HEK293T (cell line): Measurements from ENCODE around the gene TEAD3.

Experiments used
- ARNT ChIP-seq: fragments of 450-650 bp; IDR thresholded peaks from 2 replicates; pipeline ENCODE4 v1.6.1; 2017; ENCODE audit warnings: mild to moderate bottlenecking
- BHLHE40 ChIP-seq: fragments of 450-650 bp; IDR thresholded peaks from 2 replicates; pipeline ENCODE4 v1.6.1; 2016; ENCODE audit warnings: mild to moderate bottlenecking, moderate library complexity, borderline replicate concordance
- CTBP1 ChIP-seq: fragments of 450-650 bp; IDR thresholded peaks from 2 replicates; pipeline ENCODE4 v1.6.1; 2016; ENCODE audit warnings: borderline replicate concordance
- ELF4 ChIP-seq: fragments of 450-650 bp; IDR thresholded peaks from 2 replicates; pipeline ENCODE4 v1.6.1; 2017; ENCODE audit warnings: antibody characterized with exemption
- FOXA1 ChIP-seq: fragments of 450-650 bp; IDR thresholded peaks from 2 replicates; pipeline ENCODE4 v1.6.1; 2016; ENCODE audit warnings: mild to moderate bottlenecking
- FOXK2 ChIP-seq: fragments of 450-650 bp; IDR thresholded peaks from 2 replicates; pipeline ENCODE4 v1.6.1; 2016; ENCODE audit warnings: mild to moderate bottlenecking
- NFRKB ChIP-seq: fragments of 450-650 bp; IDR thresholded peaks from 2 replicates; pipeline ENCODE4 v1.6.1; 2016; ENCODE audit warnings: mild to moderate bottlenecking, moderate library complexity
- SP1 ChIP-seq: fragments of 450-650 bp; IDR thresholded peaks from 2 replicates; pipeline ENCODE4 v1.6.1; 2017
- TARDBP ChIP-seq: fragments of 450-650 bp; IDR thresholded peaks from 2 replicates; pipeline ENCODE4 v1.6.1; 2016
- ZNF384 ChIP-seq: fragments of 450-650 bp; IDR thresholded peaks from 2 replicates; pipeline ENCODE4 v1.6.1; 2016

- TF ChIP-seq FOXK2 (no peak), FOXA1 (no peak), SP1 (no peak), ARNT (no peak), BHLHE40 (no peak), TARDBP (no peak), CTBP1 (no peak), ELF4 (no peak), NFRKB (no peak), ZNF384 (no peak)
Observed at GRCh38 chr6:35476004-35476403, 20.9 kb downstream of the TEAD3 start.
